ENCODE measurements around the gene NFATC1. TPM values are rescaled to one million over a fixed set of nuclear protein-coding genes. Genes with fewer than 3 reads are reported as not detected.

The NFATC1 gene
- total and polyA plus RNA-seq, 2 donors: 5.4 to 23.8 TPM

DNA sequence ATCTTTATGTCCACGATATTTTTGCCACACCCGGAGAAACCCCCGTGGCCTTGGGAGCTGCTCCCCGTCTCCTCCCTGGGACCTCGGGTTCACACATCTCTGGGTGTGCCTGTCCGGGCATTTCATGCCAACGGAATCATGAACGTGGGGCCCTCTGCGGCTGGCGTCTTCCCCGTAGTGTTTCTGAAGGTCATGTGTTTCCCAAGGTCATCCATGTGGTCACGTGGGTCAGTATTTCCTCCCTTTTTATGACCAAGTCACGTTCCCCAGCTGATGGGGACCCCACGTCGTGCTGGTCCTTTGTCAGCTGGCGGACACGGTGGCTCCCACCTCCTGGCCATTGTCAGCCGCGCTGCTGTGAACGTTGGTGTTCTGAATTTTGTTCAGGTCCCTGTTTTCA, 135.7 kb downstream of the NFATC1 start:
- H3K9me3 ChIP-seq (ENCODE audit: control insufficient read depth in 2 of 2, insufficient read depth in 1 of 2, low read length in 1 of 2): no peaks in the 10 kb centered on the region

GRCh38 chr18:79531926-79532312, 136.2 kb downstream of the NFATC1 start:
- 72% methylated on average over 18 of the region's 18 CpGs for WGBS
- H3K4me3 ChIP-seq (ENCODE audit: low read length in 2 of 2): no peak overlapping the region
- H3K4me1 ChIP-seq (ENCODE audit: control insufficient read depth in 2 of 2, insufficient read depth in 2 of 2, low read length in 2 of 2): no peaks in the 10 kb centered on the region
- H3K27ac ChIP-seq (ENCODE audit: low read depth in 1 of 2, low read length in 1 of 2): no peak overlapping the region
- DNase-seq (ENCODE audit: low read depth in 6 of 9, low spot score in 9 of 9): no peak
- peaks cover 0 to 21% of the 10 kb centered on the region in 2 donors for H3K27me3 ChIP-seq (ENCODE audit: control insufficient read depth in 2 of 2, insufficient read depth in 1 of 2, low read length in 1 of 2)
- H3K9me3 ChIP-seq (ENCODE audit: control insufficient read depth in 2 of 2, insufficient read depth in 1 of 2, low read length in 1 of 2): no peaks in the 10 kb centered on the region
- peaks cover 0 to 13% of the 10 kb centered on the region in 2 donors for H3K36me3 ChIP-seq (ENCODE audit: control insufficient read depth in 2 of 2, insufficient read depth in 2 of 2, low read length in 1 of 2)

More for the DNA sequence above, 135.7 kb downstream of the NFATC1 start:
- Histone ChIP-seq H3K4me3 (ENCODE audit: low read length in 2 of 2) (no peak overlapping the region), H3K27me3 (ENCODE audit: control insufficient read depth in 2 of 2, insufficient read depth in 1 of 2, low read length in 1 of 2) (peaks cover 0 to 21% of the 10 kb centered on the region in 2 donors), H3K36me3 (ENCODE audit: control insufficient read depth in 2 of 2, insufficient read depth in 2 of 2, low read length in 1 of 2) (peaks cover 0 to 14% of the 10 kb centered on the region in 2 donors), H3K27ac (ENCODE audit: low read depth in 1 of 2, low read length in 1 of 2) (no peak overlapping the region), H3K4me1 (ENCODE audit: control insufficient read depth in 2 of 2, insufficient read depth in 2 of 2, low read length in 2 of 2) (no peaks in the 10 kb centered on the region)
- 93% methylated on average over 20 of the region's 20 CpGs for WGBS
- no peak for DNase-seq (ENCODE audit: low read depth in 6 of 9, low spot score in 9 of 9)

- 62% methylated on average over 34 of the region's 34 CpGs for WGBS
- Histone ChIP-seq H3K27me3 (ENCODE audit: control insufficient read depth in 2 of 2, insufficient read depth in 1 of 2, low read length in 1 of 2) (peaks cover 0 to 21% of the 10 kb centered on the region in 2 donors), H3K27ac (ENCODE audit: low read depth in 1 of 2, low read length in 1 of 2) (no peak overlapping the region), H3K4me3 (ENCODE audit: low read length in 2 of 2) (no peak overlapping the region), H3K36me3 (ENCODE audit: control insufficient read depth in 2 of 2, insufficient read depth in 2 of 2, low read length in 1 of 2) (peaks cover 0 to 10% of the 10 kb centered on the region in 2 donors), H3K9me3 (ENCODE audit: control insufficient read depth in 2 of 2, insufficient read depth in 1 of 2, low read length in 1 of 2) (no peaks in the 10 kb centered on the region), H3K4me1 (ENCODE audit: control insufficient read depth in 2 of 2, insufficient read depth in 2 of 2, low read length in 2 of 2) (no peaks in the 10 kb centered on the region)
- no peak for DNase-seq (ENCODE audit: low read depth in 6 of 9, low spot score in 9 of 9)
Observed at GRCh38 chr18:79532313-79533007, 136.7 kb downstream of the NFATC1 start.

DNA sequence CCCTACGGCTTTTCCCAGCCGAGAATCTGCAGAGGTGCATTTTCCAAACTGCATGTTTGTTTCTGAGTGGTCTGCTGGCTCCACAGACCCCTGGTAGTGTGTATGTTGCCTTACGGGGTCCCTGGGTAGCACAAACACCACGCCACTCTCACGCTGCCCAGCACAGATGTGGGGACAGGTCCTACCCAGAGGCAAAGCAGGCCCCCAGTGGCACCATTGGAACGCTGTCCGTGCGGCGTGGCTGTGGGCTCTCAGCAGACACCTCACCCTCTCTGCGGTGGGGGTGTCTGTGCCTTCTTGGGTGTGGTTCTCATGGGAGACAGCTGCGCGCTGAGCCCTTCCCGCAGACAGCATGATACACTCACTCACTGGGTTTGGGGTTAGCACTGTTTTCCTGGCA, 137.4 kb downstream of the NFATC1 start:
- Histone ChIP-seq H3K36me3 (ENCODE audit: control insufficient read depth in 2 of 2, insufficient read depth in 2 of 2, low read length in 1 of 2) (peaks cover 0 to 3% of the 10 kb centered on the region in 2 donors), H3K27me3 (ENCODE audit: control insufficient read depth in 2 of 2, insufficient read depth in 1 of 2, low read length in 1 of 2) (peaks cover 0 to 21% of the 10 kb centered on the region in 2 donors), H3K4me3 (ENCODE audit: low read length in 2 of 2) (no peak overlapping the region), H3K4me1 (ENCODE audit: control insufficient read depth in 2 of 2, insufficient read depth in 2 of 2, low read length in 2 of 2) (no peaks in the 10 kb centered on the region), H3K9me3 (ENCODE audit: control insufficient read depth in 2 of 2, insufficient read depth in 1 of 2, low read length in 1 of 2) (no peaks in the 10 kb centered on the region), H3K27ac (ENCODE audit: low read depth in 1 of 2, low read length in 1 of 2) (no peak overlapping the region)
- WGBS: 97% methylated on average over 13 of the region's 13 CpGs
- no peak for DNase-seq (ENCODE audit: low read depth in 6 of 9, low spot score in 9 of 9)

DNA sequence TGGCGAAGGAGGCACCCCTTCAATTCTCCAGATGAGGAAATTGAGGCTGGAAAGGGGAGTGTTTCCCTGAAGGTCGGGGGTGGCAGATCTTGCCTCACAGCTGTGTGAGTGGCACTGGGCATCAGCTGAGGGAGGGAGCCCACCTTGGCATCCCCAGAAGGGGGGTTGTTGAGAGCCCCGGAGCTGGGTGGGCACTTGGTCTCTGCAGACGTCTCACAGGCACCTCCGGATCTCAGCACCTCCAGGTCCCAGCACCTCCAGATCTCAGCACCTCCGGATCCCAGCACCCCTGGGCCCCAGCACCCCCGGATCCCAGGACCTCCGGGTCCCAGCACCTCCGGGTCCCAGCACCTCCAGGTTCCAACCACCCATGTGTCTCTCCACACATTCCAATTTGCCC, 137.9 kb downstream of the NFATC1 start:
- DNase-seq (ENCODE audit: low read depth in 6 of 9, low spot score in 9 of 9): no peak
- H3K4me1 ChIP-seq (ENCODE audit: control insufficient read depth in 2 of 2, insufficient read depth in 2 of 2, low read length in 2 of 2): no peaks in the 10 kb centered on the region
- peaks cover 0 to 21% of the 10 kb centered on the region in 2 donors for H3K27me3 ChIP-seq (ENCODE audit: control insufficient read depth in 2 of 2, insufficient read depth in 1 of 2, low read length in 1 of 2)
- H3K36me3 ChIP-seq (ENCODE audit: control insufficient read depth in 2 of 2, insufficient read depth in 2 of 2, low read length in 1 of 2): no peaks in the 10 kb centered on the region
- no peaks in the 10 kb centered on the region for H3K9me3 ChIP-seq (ENCODE audit: control insufficient read depth in 2 of 2, insufficient read depth in 1 of 2, low read length in 1 of 2)
- 98% methylated on average over 9 of the region's 9 CpGs for WGBS
- H3K4me3 ChIP-seq (ENCODE audit: low read length in 2 of 2): no peak overlapping the region
- H3K27ac ChIP-seq (ENCODE audit: low read depth in 1 of 2, low read length in 1 of 2): no peak overlapping the region

- 97% methylated on average over 13 of the region's 13 CpGs for WGBS
- Histone ChIP-seq H3K4me3 (ENCODE audit: low read length in 2 of 2) (no peak overlapping the region), H3K9me3 (ENCODE audit: control insufficient read depth in 2 of 2, insufficient read depth in 1 of 2, low read length in 1 of 2) (no peaks in the 10 kb centered on the region), H3K36me3 (ENCODE audit: control insufficient read depth in 2 of 2, insufficient read depth in 2 of 2, low read length in 1 of 2) (no peaks in the 10 kb centered on the region), H3K4me1 (ENCODE audit: control insufficient read depth in 2 of 2, insufficient read depth in 2 of 2, low read length in 2 of 2) (no peaks in the 10 kb centered on the region), H3K27me3 (ENCODE audit: control insufficient read depth in 2 of 2, insufficient read depth in 1 of 2, low read length in 1 of 2) (peaks cover 0 to 21% of the 10 kb centered on the region in 2 donors), H3K27ac (ENCODE audit: low read depth in 1 of 2, low read length in 1 of 2) (no peak overlapping the region)
- DNase-seq (ENCODE audit: low read depth in 6 of 9, low spot score in 9 of 9): no peak
Observed at GRCh38 chr18:79534356-79534755, 138.6 kb downstream of the NFATC1 start.

- H3K9me3 ChIP-seq (ENCODE audit: control insufficient read depth in 2 of 2, insufficient read depth in 1 of 2, low read length in 1 of 2): no peaks in the 10 kb centered on the region
- no peak overlapping the region for H3K27ac ChIP-seq (ENCODE audit: low read depth in 1 of 2, low read length in 1 of 2)
- WGBS: 98% methylated on average over 8 of the region's 8 CpGs
- peaks cover 0 to 14% of the 10 kb centered on the region in 2 donors for H3K27me3 ChIP-seq (ENCODE audit: control insufficient read depth in 2 of 2, insufficient read depth in 1 of 2, low read length in 1 of 2)
- no peak overlapping the region for H3K4me3 ChIP-seq (ENCODE audit: low read length in 2 of 2)
- DNase-seq (ENCODE audit: low read depth in 6 of 9, low spot score in 9 of 9): no peak
- no peaks in the 10 kb centered on the region for H3K4me1 ChIP-seq (ENCODE audit: control insufficient read depth in 2 of 2, insufficient read depth in 2 of 2, low read length in 2 of 2)
- H3K36me3 ChIP-seq (ENCODE audit: control insufficient read depth in 2 of 2, insufficient read depth in 2 of 2, low read length in 1 of 2): no peaks in the 10 kb centered on the region
Observed at GRCh38 chr18:79537758-79538157, 142.0 kb downstream of the NFATC1 start.

DNA sequence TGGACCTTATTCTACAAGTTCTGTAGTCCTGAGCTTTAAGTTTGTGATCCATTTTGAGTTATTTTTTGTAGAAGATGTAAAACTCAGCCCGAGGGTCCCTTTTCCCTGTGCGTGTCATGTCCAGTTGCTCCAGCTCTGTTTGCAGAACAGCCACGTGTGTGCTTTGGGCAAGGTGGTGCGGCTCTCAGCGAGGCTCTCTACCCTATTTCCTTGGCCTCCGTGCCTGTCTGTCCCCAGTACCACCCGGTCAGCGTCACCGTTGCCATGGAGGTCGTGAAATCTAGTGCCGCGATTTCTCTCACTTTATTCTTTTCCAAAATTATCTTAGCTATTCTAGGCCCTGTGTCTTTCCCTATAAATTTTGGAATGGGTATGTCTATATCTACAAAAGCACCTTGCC, 142.9 kb downstream of the NFATC1 start:
- H3K27ac ChIP-seq (ENCODE audit: low read depth in 1 of 2, low read length in 1 of 2): no peak overlapping the region
- peaks cover 0 to 5% of the 10 kb centered on the region in 2 donors for H3K27me3 ChIP-seq (ENCODE audit: control insufficient read depth in 2 of 2, insufficient read depth in 1 of 2, low read length in 1 of 2)
- no peaks in the 10 kb centered on the region for H3K9me3 ChIP-seq (ENCODE audit: control insufficient read depth in 2 of 2, insufficient read depth in 1 of 2, low read length in 1 of 2)
- 96% methylated on average over 12 of the region's 12 CpGs for WGBS
- no peak for DNase-seq (ENCODE audit: low read depth in 6 of 9, low spot score in 9 of 9)
- no peaks in the 10 kb centered on the region for H3K36me3 ChIP-seq (ENCODE audit: control insufficient read depth in 2 of 2, insufficient read depth in 2 of 2, low read length in 1 of 2)
- H3K4me1 ChIP-seq (ENCODE audit: control insufficient read depth in 2 of 2, insufficient read depth in 2 of 2, low read length in 2 of 2): no peaks in the 10 kb centered on the region
- no peak overlapping the region for H3K4me3 ChIP-seq (ENCODE audit: low read length in 2 of 2)

DNA sequence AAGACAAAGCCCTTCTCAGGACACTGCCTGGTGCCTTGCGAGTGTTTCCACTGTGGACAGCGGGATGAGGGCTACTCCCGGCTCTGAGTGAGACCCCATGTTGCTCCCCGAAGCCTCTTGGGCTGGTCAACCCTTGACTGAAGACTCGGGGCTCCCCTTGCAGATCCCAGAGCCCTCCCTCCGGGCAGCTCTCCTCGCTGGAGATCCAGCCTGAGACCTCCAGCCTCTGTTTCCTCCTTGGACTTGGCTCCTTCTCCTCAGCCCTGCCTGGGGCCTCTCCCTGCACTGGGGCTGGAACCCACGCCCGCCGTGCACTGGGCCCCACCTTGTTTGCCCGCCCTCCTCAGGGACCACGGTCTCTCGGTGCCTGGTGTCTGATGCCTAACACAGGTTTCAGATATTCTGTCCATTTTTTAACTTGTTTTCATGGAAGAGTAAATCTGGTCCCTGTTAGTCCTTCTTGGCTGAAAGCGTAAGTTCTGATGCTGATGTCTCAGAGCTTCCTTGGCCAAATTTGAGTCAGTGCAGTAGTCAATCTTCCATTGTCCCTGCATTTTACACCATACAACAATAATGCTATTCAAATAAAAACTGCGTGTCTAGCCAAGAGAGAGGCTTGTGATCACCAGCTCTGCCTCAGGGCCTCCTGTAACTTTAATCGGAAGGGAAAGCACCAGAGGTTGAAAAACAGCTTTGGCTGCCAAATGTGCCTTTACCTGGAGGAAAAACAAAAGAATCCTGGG, 144.6 kb downstream of the NFATC1 start:
- Histone ChIP-seq H3K9me3 (ENCODE audit: control insufficient read depth in 2 of 2, insufficient read depth in 1 of 2, low read length in 1 of 2) (no peaks in the 10 kb centered on the region), H3K4me3 (ENCODE audit: low read length in 2 of 2) (no peak overlapping the region), H3K27me3 (ENCODE audit: control insufficient read depth in 2 of 2, insufficient read depth in 1 of 2, low read length in 1 of 2) (no peaks in the 10 kb centered on the region), H3K4me1 (ENCODE audit: control insufficient read depth in 2 of 2, insufficient read depth in 2 of 2, low read length in 2 of 2) (no peaks in the 10 kb centered on the region), H3K36me3 (ENCODE audit: control insufficient read depth in 2 of 2, insufficient read depth in 2 of 2, low read length in 1 of 2) (no peaks in the 10 kb centered on the region), H3K27ac (ENCODE audit: low read depth in 1 of 2, low read length in 1 of 2) (no peak overlapping the region)
- 97% methylated on average over 16 of the region's 16 CpGs for WGBS
- DNase-seq (ENCODE audit: low read depth in 6 of 9, low spot score in 9 of 9): no peak
